ENCODE results near the gene PRODH2. TPM values are rescaled to one million over a fixed set of nuclear protein-coding genes. Genes with fewer than 3 reads are reported as not detected.
A peak's percentile ranks its signal among the peaks of the same experiment; 100 is the strongest.

PRODH2 gene
- total RNA-seq, 6 donors from 2014 or later = not detected

DNA sequence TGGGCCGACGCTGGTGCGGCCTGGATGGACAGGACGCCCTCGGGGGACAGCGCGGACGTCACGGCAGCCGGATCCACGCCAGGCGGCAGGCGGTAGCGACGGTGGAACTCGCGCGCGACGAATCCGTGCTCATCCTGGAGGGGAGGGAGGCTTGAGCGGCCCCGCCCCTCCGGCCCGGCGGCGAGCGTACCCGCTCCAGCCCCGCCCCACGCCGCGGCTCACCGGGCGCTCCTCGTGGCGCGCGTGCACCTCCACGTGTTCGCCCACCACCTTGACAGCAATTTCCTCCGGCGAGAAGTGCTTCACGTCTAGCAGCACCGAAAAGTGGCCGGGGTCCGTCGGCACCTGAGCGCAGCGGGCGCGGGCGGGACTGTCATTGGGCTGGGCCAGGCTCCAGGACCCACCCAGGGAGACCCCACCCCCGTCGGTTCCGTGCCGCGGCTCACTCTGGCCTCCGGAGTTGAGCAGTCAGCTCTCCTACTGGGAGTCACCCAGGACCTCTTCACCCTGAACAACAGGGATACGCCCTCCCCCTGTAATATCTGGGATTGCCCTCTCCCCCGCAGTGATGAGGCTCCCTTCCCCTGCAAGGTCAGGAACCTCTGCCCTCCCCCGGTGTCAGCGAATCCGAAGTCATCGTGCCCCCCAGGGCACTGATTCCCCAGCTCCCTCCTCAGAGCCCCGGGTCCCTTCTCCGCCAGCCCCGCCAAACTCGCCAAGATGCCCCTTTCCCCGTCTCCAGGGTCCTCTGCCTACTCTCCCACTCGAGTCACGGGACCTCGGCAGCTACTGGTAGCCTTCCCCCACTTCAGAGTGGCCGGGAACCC is 56.9 kb downstream of the PRODH2 start:
- ATAC-seq (ENCODE audit: low FRiP score in 2 of 2) (peak in 1 of 2 donors; percentile 72), DNase-seq (peak; percentile 35 to 95)
- TF ChIP-seq POLR2A (IDR thresholded peaks at IDR 0.05) (no peak), EP300 (IDR thresholded peaks at IDR 0.05) (no peak), CTCF (IDR thresholded peaks at IDR 0.05) (no peak), POLR2AphosphoS5 (IDR thresholded peaks at IDR 0.05) (peak; percentile 2 to 38)
- Histone ChIP-seq H3K4me3 (peak overlapping the region in 3 of 4 donors; percentile 25 to 99 (median 45)), H3K27ac (peak overlapping the region; percentile 86 to 98 (median 92)), H3K9me3 (no peaks in the 10 kb centered on the region), H3K27me3 (peaks cover 0 to 3% (median 1%) of the 10 kb centered on the region in 4 donors), H3K4me1 (peaks cover 32 to 43% (median 34%) of the 10 kb centered on the region in 4 donors), H3K36me3 (peaks cover 15 to 35% (median 29%) of the 10 kb centered on the region in 4 donors)
- 36 to 43% methylated on average over 47 to 70 of the region's 74 CpGs for WGBS, 2 donors

DNA sequence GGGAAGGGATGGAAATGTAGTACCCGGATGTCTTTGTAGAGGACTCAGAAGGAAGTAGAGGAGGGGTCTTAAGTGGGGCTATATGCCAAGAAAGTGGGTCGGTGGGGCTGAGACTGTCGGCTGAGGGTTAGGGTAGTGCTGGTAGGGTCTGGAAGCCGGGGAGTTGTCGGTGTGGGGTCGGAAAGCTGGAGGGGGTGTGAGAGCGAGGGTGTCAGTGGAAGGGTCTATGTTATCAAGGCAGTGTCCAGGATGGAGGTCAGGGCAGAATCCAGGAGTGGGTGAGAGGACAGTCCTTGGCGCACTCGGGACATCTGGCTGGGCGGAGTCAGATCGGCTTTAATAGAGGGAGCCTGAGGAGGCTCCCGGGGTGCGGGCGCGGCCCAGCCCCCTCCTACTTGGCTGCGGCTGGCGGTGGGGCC is 57.5 kb downstream of the PRODH2 start:
- Histone ChIP-seq H3K27me3 (peaks cover 0 to 3% (median 1%) of the 10 kb centered on the region in 4 donors), H3K36me3 (peaks cover 15 to 34% (median 29%) of the 10 kb centered on the region in 4 donors), H3K4me1 (peaks cover 32 to 46% (median 35%) of the 10 kb centered on the region in 4 donors), H3K4me3 (peak overlapping the region in 3 of 4 donors; percentile 25 to 99 (median 45)), H3K27ac (peak overlapping the region; percentile 86 to 98 (median 92)), H3K9me3 (no peaks in the 10 kb centered on the region)
- TF ChIP-seq POLR2A (IDR thresholded peaks at IDR 0.05) = no peak
- TF ChIP-seq EP300 (IDR thresholded peaks at IDR 0.05) = no peak
- no peak for TF ChIP-seq CTCF (IDR thresholded peaks at IDR 0.05)
- TF ChIP-seq POLR2AphosphoS5 (IDR thresholded peaks at IDR 0.05) = no peak
- 58 to 62% methylated on average over 17 of the region's 17 CpGs for WGBS, 2 donors
- DNase-seq (no peak), ATAC-seq (ENCODE audit: low FRiP score in 2 of 2) (no peak)

- H3K9me3 ChIP-seq = no peaks in the 10 kb centered on the region
- DNase-seq (no peak), ATAC-seq (ENCODE audit: low FRiP score in 2 of 2) (no peak)
- peaks cover 36 to 47% (median 39%) of the 10 kb centered on the region in 4 donors for H3K4me1 ChIP-seq
- 82 to 85% methylated on average over 13 of the region's 13 CpGs for WGBS, 2 donors
- peaks cover 0 to 3% (median 1%) of the 10 kb centered on the region in 4 donors for H3K27me3 ChIP-seq
- no peak overlapping the region for H3K4me3 ChIP-seq
- H3K27ac ChIP-seq = peak overlapping the region; percentile 86 to 98 (median 92)
- no peak for TF ChIP-seq POLR2A (IDR thresholded peaks at IDR 0.05)
- TF ChIP-seq CTCF (IDR thresholded peaks at IDR 0.05) = no peak
- no peak for TF ChIP-seq EP300 (IDR thresholded peaks at IDR 0.05)
- TF ChIP-seq POLR2AphosphoS5 (IDR thresholded peaks at IDR 0.05) = no peak
- peaks cover 15 to 34% (median 29%) of the 10 kb centered on the region in 4 donors for H3K36me3 ChIP-seq
These were observed 58.1 kb downstream of the PRODH2 start for GRCh38 chr19:35754370-35755130.

GRCh38 chr19:35753634-35754369 is 58.8 kb downstream of the PRODH2 start:
- Histone ChIP-seq H3K36me3 (peaks cover 15 to 34% (median 29%) of the 10 kb centered on the region in 4 donors), H3K27ac (peak overlapping the region in 2 of 4 donors; percentile 92 to 93), H3K27me3 (peaks cover 0 to 3% (median 1%) of the 10 kb centered on the region in 4 donors), H3K4me3 (no peak overlapping the region), H3K9me3 (no peaks in the 10 kb centered on the region), H3K4me1 (peaks cover 35 to 50% (median 41%) of the 10 kb centered on the region in 4 donors)
- DNase-seq (peak in 1 of 2 donors; percentile 65), ATAC-seq (ENCODE audit: low FRiP score in 2 of 2) (no peak)
- TF ChIP-seq CTCF (IDR thresholded peaks at IDR 0.05) (no peak), POLR2AphosphoS5 (IDR thresholded peaks at IDR 0.05) (no peak), EP300 (IDR thresholded peaks at IDR 0.05) (no peak), POLR2A (IDR thresholded peaks at IDR 0.05) (no peak)
- 93 to 95% methylated on average over 8 to 20 of the region's 20 CpGs for WGBS, 2 donors
